GM12878 (cell line): ENCODE results near the gene MTMR1. TPM values are rescaled to one million over a fixed set of nuclear protein-coding genes. Genes with fewer than 3 reads are reported as not detected.

Experiments used
- ATAC-seq: fragments of 200-7000 bp; cut with Tn5 transposase; 3 replicates; pipeline ENCODE4 v1.9.1; 2020; ENCODE audit warnings: mild to moderate bottlenecking, moderate library complexity
- BruUV-seq: library from RNA; stranded (reverse); fragments of 400-500 nt; replicated peaks from 2 replicates; lab custom pipeline; 2021; lab: Mats Ljungman, UMichigan
- CTCF ChIA-PET: fragments of 300-600 bp; sonication (Branson Sonifier 250); formaldehyde crosslinking; extraction: SDS; loops from one replicate; lab custom pipeline; 2021; ENCODE audit warnings: inconsistent platforms; lab: Yijun Ruan, JAX
- POLR2A ChIA-PET: fragments of 350-600 bp; formaldehyde crosslinking; extraction: SDS; loops from one replicate; lab custom pipeline; 2021; ENCODE audit warnings: inconsistent platforms; lab: Charles Lee
- RAD21 ChIA-PET: fragments of 300-600 bp; sonication (Branson Sonifier 250); formaldehyde crosslinking; loops from one replicate; lab custom pipeline; 2023; ENCODE audit warnings: antibody characterized with exemption; ENCODE audit not compliant: unreplicated experiment; lab: Charles Lee
- SMC1A ChIA-PET: fragments of 300-600 bp; sonication (Branson Sonifier 250); formaldehyde crosslinking; loops from one replicate; lab custom pipeline; 2023; ENCODE audit not compliant: unreplicated experiment, uncharacterized antibody; lab: Charles Lee
- DNase-seq: peaks from one replicate; pipeline ENCODE4 v3.0.0-alpha.2; 2011; ENCODE audit warnings: low read depth, low spot score
- FAIRE-seq: peaks from 3 replicates; lab custom pipeline; 2011; peaks lifted over from hg19 to GRCh38; lab: Jason Lieb, UNC
- H2AFZ ChIP-seq: 2 replicates; pipeline ENCODE4 v1.6.0; 2011; ENCODE audit warnings: low read depth, low read length, control low read depth; ENCODE audit not compliant: control insufficient read depth
- H3K27ac ChIP-seq: 2 replicates; pipeline ENCODE4 v1.5.1; 2011; ENCODE audit warnings: control low read depth; ENCODE audit not compliant: control insufficient read depth, insufficient read depth
- H3K27me3 ChIP-seq, 2 experiments: replicated peaks in 1 of 2; 2 replicates each; pipeline versions ENCODE4 v1.6.0 to v1.6.1; 2011; ENCODE audit warnings: low read length in 1 of 2; ENCODE audit not compliant: control insufficient read depth in 2 of 2, insufficient read depth in 2 of 2
- H3K36me3 ChIP-seq, 2 experiments: 2 replicates each; pipeline ENCODE4 v1.5.1; 2011; ENCODE audit warnings: low read length in 1 of 2; ENCODE audit not compliant: control insufficient read depth in 2 of 2, insufficient read depth in 2 of 2
- H3K4me1 ChIP-seq: 2 replicates; pipeline ENCODE4 v1.6.1; 2011; ENCODE audit warnings: mild to moderate bottlenecking, low read length, moderate library complexity, mixed read lengths; ENCODE audit not compliant: control insufficient read depth, insufficient read depth
- H3K4me2 ChIP-seq: 2 replicates; pipeline ENCODE4 v1.6.0; 2011; ENCODE audit warnings: control low read depth; ENCODE audit not compliant: control insufficient read depth, insufficient read depth
- H3K4me3 ChIP-seq: fragments of 200-600 bp; sonication (generic); 2 replicates; pipeline ENCODE4 v1.5.1; 2016
- H3K79me2 ChIP-seq: 2 replicates; pipeline ENCODE4 v1.6.0; 2011; ENCODE audit warnings: low read length; ENCODE audit not compliant: control insufficient read depth, insufficient read depth
- H3K9ac ChIP-seq: 2 replicates; pipeline ENCODE4 v1.8.0; 2011; ENCODE audit warnings: low read length, control low read depth, mixed read lengths; ENCODE audit not compliant: control insufficient read depth, insufficient read depth
- H3K9me3 ChIP-seq: replicated peaks from 3 replicates; pipeline ENCODE4 v1.5.1; 2011; ENCODE audit warnings: mild to moderate bottlenecking, low read length; ENCODE audit not compliant: control insufficient read depth, insufficient read depth
- H4K20me1 ChIP-seq: 2 replicates; pipeline ENCODE4 v1.6.0; 2011; ENCODE audit not compliant: control insufficient read depth, insufficient read depth
- ATF7 ChIP-seq: fragments of 450-650 bp; IDR thresholded peaks from 2 replicates; pipeline ENCODE4 v1.6.1; 2016; ENCODE audit warnings: low read depth, mild to moderate bottlenecking
- BACH1 ChIP-seq: fragments of 450-650 bp; IDR thresholded peaks from 2 replicates; pipeline ENCODE4 v1.6.1; 2017; ENCODE audit warnings: mild to moderate bottlenecking, borderline replicate concordance
- BCL3 ChIP-seq: IDR thresholded peaks from 2 replicates; pipeline ENCODE4 v1.6.1; 2011; ENCODE audit warnings: borderline replicate concordance, low read depth, mild to moderate bottlenecking, moderate library complexity, low read length; ENCODE audit not compliant: insufficient read depth, poor library complexity, severe bottlenecking
- BRCA1 ChIP-seq: IDR thresholded peaks from 2 replicates; pipeline ENCODE4 v1.6.1; 2011; ENCODE audit warnings: low read depth, low read length, improper control_type of control experiment
- CHD2 ChIP-seq: IDR thresholded peaks from 2 replicates; pipeline ENCODE4 v1.6.1; 2011; ENCODE audit warnings: low read depth, low read length, improper control_type of control experiment, borderline replicate concordance
- DPF2 ChIP-seq: fragments of 450-650 bp; IDR thresholded peaks from 2 replicates; pipeline ENCODE4 v1.6.1; 2017; ENCODE audit warnings: mild to moderate bottlenecking
- E2F4 ChIP-seq: IDR thresholded peaks from 2 replicates; pipeline ENCODE4 v1.6.1; 2012; ENCODE audit warnings: low read depth, low read length, improper control_type of control experiment
- EP300 ChIP-seq, 2 experiments: fragments of 150-350 bp in 1 of 2; IDR thresholded peaks; 2 replicates each; pipeline ENCODE4 v1.6.1; 2011 to 2012; ENCODE audit warnings: low read depth in 2 of 2, low read length in 2 of 2, borderline replicate concordance in 1 of 2, improper control_type of control experiment in 1 of 2, inconsistent platforms in 1 of 2; ENCODE audit not compliant: control insufficient read depth in 1 of 2
- HDGF ChIP-seq: fragments of 450-650 bp; IDR thresholded peaks from 2 replicates; pipeline ENCODE4 v1.6.1; 2016; ENCODE audit warnings: antibody characterized with exemption
- IKZF2 ChIP-seq, 2 experiments: fragments of 450-650 bp; IDR thresholded peaks; 2 replicates each; pipeline ENCODE4 v1.6.1; 2017; ENCODE audit warnings: mild to moderate bottlenecking in 2 of 2, moderate library complexity in 2 of 2
- IRF3 ChIP-seq: fragments of 450-650 bp; IDR thresholded peaks from 2 replicates; pipeline ENCODE4 v1.6.1; 2014; ENCODE audit warnings: mild to moderate bottlenecking
- MLLT1 ChIP-seq: fragments of 450-650 bp; IDR thresholded peaks from 2 replicates; pipeline ENCODE4 v1.6.1; 2016; ENCODE audit warnings: mild to moderate bottlenecking
- RAD21 ChIP-seq: IDR thresholded peaks from 2 replicates; pipeline ENCODE4 v1.6.1; 2011; ENCODE audit warnings: mild to moderate bottlenecking, low read depth, low read length, moderate library complexity; ENCODE audit not compliant: insufficient read depth
- SMAD5 ChIP-seq: IDR thresholded peaks from 2 replicates; pipeline ENCODE4 v1.6.1; 2016; ENCODE audit warnings: antibody characterized with exemption, low read depth
- SREBF1 ChIP-seq: IDR thresholded peaks from 2 replicates; pipeline ENCODE4 v1.6.1; 2012; ENCODE audit warnings: mild to moderate bottlenecking, low read length
- ZSCAN29 ChIP-seq: fragments of 450-650 bp; IDR thresholded peaks from 2 replicates; pipeline ENCODE4 v1.6.1; 2017; ENCODE audit warnings: mild to moderate bottlenecking, moderate library complexity
- WGBS: methylation state at CpG from one replicate; pipeline ENCODE4 v1.1.6; 2016; ENCODE audit warnings: low lambda C conversion rate; ENCODE audit not compliant: insufficient replicate concordance, insufficient coverage; ENCODE audit errors: missing lambda C conversion rate; 5-methylcytosine and 5-hydroxymethylcytosine counted together
- in situ Hi-C: fragments of 300-500 bp; cut with MboI; formaldehyde crosslinking; loops from 9 replicates; pipeline ENCODE4 v1.14.3; 2018; ENCODE audit warnings: mixed read lengths
- intact Hi-C: fragments of 100-400 bp; cut with micrococcal nuclease; formaldehyde crosslinking; loops from one replicate; pipeline ENCODE4 v1.14.2; 2022; ENCODE audit not compliant: unreplicated experiment
- polyA plus RNA-seq, 11 experiments: library from polyadenylated mRNA; depleted of rRNA in 4 of 11; unstranded in 6 of 11; stranded (reverse) in 5 of 11; fragments of >200 nt; fragmentation: Nextera tagmentation in 4 of 11; fragmentation: Illumina TruSeq in 1 of 11; extraction: Ambion mirVana in 4 of 11; extraction: Trizol in 1 of 11; gene quantifications; 1 replicate in 1 of 11; 2 replicates in 10 of 11; pipeline versions ENCODE4 v1.2.1 to v1.2.3, GENCODE V29; 2011 to 2016; ENCODE audit warnings: inconsistent platforms in 2 of 11, missing spikeins in 2 of 11, low read depth in 1 of 11
- total RNA-seq, 4 experiments: library from RNA; depleted of rRNA in 3 of 4; stranded (reverse); fragments of >200 nt in 3 of 4; fragmentation: Illumina TruSeq in 1 of 4; extraction: Trizol in 1 of 4; gene quantifications; 2 replicates each; pipeline versions ENCODE4 v1.2.1 to v1.2.3, GENCODE V29; 2013 to 2021
- TF ChIP-seq, protein P1 (sequence below): fragments of 150-350 bp; IDR thresholded peaks from 2 replicates; pipeline ENCODE4 v1.6.1; 2014; ENCODE audit warnings: mild to moderate bottlenecking, low read depth, low read length

The MTMR1 gene
- total and polyA plus RNA-seq, 10 of the 15 experiments (the other 5 are each of a cell fraction or from before 2014, with no cell fraction given): 1.2 to 32.2 (median 22.9) TPM

- in situ Hi-C loops (loop anchor here (25.0 kb wide), 1 partner anchor 934 kb away; the partner anchor contains the start of gene PRRG3), intact Hi-C loops (no loop called here)
- 26% methylated on average over 4 of the region's 4 CpGs for WGBS
- no TSS peak for BruUV-seq
- Histone ChIP-seq H3K27ac (no peak overlapping the region), H4K20me1 (no peaks in the 10 kb centered on the region), H3K4me1 (no peaks in the 10 kb centered on the region), H3K36me3 (peaks cover 0 to 2% of the 10 kb centered on the region in 2 experiments; a peak in 2 of 4 replicates), H3K4me3 (no peak overlapping the region), H3K9ac (no peak overlapping the region), H3K9me3 (no peaks in the 10 kb centered on the region), H3K4me2 (no peak overlapping the region), H3K79me2 (no peaks in the 10 kb centered on the region), H3K27me3 (no peaks in the 10 kb centered on the region), H2AFZ (no peak overlapping the region)
- FAIRE-seq (no peak), ATAC-seq (no peak), DNase-seq (no peak)
- ChIA-PET POLR2A (no interaction called here), SMC1A (no interaction called here), CTCF (interaction anchor here (1.2 kb wide), 1 partner anchor 17 kb away, joined by 3 read pairs; no protein-coding TSS in a partner anchor), RAD21 (interaction anchor here (1.2 kb wide), 1 partner anchor 328 kb away, joined by 4 read pairs; no protein-coding TSS in a partner anchor)
- TF ChIP-seq SREBF1 (no peak), RAD21 (no peak), SMAD5 (no peak), E2F4 (no peak), IKZF2 (IDR thresholded peaks at IDR 0.05) (no peak), DPF2 (no peak), BRCA1 (no peak), HDGF (no peak), ATF7 (no peak), IRF3 (no peak), MLLT1 (no peak), BCL3 (no peak), BACH1 (no peak), ZSCAN29 (no peak), EP300 (IDR thresholded peaks at IDR 0.05; ENCODE audit: borderline replicate concordance in 1 of 2, control insufficient read depth in 1 of 2, low read depth in 2 of 2, low read length in 2 of 2) (no peak), CHD2 (no peak)
- TF ChIP-seq, protein P1, sequence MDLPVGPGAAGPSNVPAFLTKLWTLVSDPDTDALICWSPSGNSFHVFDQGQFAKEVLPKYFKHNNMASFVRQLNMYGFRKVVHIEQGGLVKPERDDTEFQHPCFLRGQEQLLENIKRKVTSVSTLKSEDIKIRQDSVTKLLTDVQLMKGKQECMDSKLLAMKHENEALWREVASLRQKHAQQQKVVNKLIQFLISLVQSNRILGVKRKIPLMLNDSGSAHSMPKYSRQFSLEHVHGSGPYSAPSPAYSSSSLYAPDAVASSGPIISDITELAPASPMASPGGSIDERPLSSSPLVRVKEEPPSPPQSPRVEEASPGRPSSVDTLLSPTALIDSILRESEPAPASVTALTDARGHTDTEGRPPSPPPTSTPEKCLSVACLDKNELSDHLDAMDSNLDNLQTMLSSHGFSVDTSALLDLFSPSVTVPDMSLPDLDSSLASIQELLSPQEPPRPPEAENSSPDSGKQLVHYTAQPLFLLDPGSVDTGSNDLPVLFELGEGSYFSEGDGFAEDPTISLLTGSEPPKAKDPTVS: no peak
Measured at GRCh38 chrX:150753357-150753756, 60.2 kb downstream of the MTMR1 start.
